Measurements from ENCODE around the gene SRPRB.

Gene SRPRB

DNA sequence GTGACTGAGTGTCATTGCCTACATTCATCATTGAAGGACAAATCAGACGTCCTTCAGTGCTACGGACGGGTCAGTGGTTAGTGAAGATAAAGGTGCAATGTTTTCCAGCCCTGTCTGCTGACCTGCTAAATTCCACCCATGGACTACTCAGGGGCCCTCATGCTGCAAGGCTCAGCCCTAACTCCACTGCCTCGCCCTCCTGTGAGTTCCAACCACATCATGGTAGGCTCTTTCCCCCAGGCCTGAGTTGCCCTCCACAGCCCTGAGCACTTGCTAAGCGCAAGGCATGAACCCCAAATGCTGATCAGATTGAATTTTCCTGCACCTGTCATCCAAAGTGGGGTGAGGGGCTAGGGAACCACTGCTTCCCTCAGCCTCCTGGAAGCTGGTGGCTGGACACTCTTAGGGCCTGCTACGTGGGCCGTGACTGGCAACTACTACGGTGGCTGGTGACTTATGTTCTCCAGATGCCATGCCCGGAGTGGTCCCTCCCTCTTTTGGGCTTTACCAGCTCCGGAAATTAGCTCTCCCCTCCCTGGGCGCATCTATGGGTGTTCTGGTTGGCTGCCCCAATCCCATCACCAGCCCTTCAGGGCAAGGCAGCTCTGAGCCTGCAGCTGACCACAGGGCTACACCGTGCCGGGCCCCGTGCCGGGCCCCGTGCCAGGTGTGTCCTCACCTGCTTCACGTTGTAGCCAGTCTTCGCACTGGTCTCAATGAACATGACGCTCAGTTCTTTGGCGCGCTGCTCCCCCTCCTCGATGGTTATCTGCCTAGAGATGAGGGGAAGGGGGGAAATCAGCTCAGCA, 32.1 kb downstream of the SRPRB start:
- TF ChIP-seq POLR2A (IDR thresholded peaks at IDR 0.05; ENCODE audit: low read depth, low read length) = no peak
- FAIRE-seq (no peak), DNase-seq (ENCODE audit: insufficient read length, low spot score) (no peak)

DNA sequence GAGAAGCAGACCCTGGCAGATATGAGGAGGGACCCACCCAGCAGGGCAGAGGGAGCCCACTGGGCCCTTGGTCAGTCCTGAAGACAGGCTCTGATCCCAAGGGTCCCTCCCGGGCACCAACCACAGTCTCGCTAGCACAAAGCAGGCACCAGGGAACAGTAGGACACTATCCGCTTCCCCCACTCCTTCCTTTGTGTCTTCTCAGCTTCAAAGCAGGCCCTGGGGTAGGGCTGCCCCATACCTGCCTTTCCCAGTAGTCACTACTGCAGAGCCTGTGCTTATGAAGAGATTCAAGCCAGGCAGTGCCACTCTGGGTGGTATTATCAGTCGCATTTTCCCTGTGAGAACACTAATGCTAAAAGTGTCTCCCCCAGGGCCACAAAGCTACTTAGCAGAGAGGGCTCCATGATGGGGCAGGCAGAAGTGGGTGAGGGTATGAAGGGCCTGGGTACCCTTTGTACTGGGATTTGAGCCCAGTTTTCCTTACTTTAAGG, 32.7 kb downstream of the SRPRB start:
- FAIRE-seq (no peak), DNase-seq (ENCODE audit: insufficient read length, low spot score) (no peak)
- TF ChIP-seq POLR2A (IDR thresholded peaks at IDR 0.05; ENCODE audit: low read depth, low read length) = no peak

GRCh38 chr3:133838916-133839800, 33.5 kb downstream of the SRPRB start:
- DNase-seq (ENCODE audit: insufficient read length, low spot score) (no peak), FAIRE-seq (no peak)
- TF ChIP-seq POLR2A (IDR thresholded peaks at IDR 0.05; ENCODE audit: low read depth, low read length) = no peak

DNA sequence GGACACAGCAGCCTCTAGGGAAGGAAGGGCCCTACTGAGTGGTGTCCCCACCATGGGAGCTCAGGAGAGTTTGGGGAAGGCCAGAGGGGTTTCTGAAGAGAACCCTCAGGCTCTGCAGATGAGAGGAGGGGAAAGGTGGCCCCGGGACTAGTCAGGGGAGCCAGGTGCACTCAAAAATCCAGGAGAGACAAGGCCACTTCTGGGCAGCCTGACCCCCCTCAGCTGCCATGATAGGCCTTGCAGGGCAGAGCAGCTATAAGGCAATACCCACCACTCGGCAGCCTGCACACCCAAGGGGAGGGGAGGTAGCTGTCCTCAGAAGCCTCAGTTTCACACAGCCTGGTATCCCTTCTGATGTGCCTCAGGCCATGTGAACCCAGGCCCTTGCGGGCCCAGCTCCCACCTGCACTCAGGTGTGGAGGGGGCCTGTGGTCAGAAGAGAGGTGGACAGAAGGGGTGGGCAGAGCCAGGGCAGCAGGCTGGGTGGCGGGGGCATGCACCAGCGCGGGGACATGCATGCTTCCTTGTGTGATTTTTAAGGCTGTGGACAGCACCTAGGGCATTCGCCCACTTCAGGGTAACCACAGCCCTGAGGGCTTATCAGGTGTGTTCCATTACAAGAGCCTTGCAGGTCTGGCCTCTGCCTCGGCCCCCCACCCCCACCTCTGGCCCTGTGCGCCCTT, 34.6 kb downstream of the SRPRB start:
- no peak for FAIRE-seq
- DNase-seq (ENCODE audit: insufficient read length, low spot score) = no peak
- TF ChIP-seq POLR2A (IDR thresholded peaks at IDR 0.05; ENCODE audit: low read depth, low read length) = no peak

DNA sequence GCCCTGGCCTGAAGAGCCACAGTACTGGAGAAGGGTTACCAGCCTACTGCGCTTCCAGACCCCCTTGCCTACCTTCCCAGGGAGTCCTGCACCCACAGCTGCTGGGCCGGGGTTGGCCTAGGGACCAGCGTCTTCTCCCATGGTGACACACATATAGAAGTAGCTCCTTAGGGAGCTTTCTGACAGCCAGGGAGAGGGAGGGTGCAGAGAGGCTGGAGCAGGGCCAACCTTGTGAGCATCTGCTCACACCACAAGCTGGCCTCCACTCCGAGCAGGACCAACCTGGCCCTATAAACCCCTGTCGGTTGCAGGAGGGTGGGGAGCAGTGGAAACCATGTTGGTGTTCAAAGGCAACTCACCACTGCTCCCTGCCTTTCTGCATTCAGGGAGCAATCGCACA, 35.2 kb downstream of the SRPRB start:
- DNase-seq (ENCODE audit: insufficient read length, low spot score) (no peak), FAIRE-seq (no peak)
- TF ChIP-seq POLR2A (IDR thresholded peaks at IDR 0.05; ENCODE audit: low read depth, low read length) = no peak

GRCh38 chr3:133841196-133841595, 35.6 kb downstream of the SRPRB start:
- DNase-seq (ENCODE audit: insufficient read length, low spot score) (no peak), FAIRE-seq (no peak)
- TF ChIP-seq POLR2A (IDR thresholded peaks at IDR 0.05; ENCODE audit: low read depth, low read length) = no peak

GRCh38 chr3:133842158-133842557, 36.5 kb downstream of the SRPRB start:
- FAIRE-seq = no peak
- TF ChIP-seq POLR2A (IDR thresholded peaks at IDR 0.05; ENCODE audit: low read depth, low read length) = no peak
- no peak for DNase-seq (ENCODE audit: insufficient read length, low spot score)

DNA sequence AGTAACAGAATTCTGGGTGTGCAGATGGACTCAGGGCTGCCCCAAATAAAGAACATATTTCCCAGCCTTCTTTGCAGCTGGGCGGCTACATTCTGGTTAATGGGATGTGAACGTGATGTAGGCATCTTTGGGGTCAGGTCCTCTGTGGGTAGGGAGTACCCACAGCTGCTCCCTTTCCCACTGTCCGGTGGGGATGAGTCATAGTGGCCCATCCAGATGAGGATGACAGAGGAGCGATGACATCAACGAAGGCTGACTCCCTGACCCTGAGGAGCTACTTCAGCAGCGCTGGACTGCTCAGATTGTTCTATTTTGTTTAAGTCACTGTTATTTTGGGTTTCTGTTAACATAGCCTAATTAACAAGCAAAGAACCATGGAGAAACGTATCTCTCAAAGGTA, 38.0 kb downstream of the SRPRB start:
- DNase-seq (ENCODE audit: insufficient read length, low spot score) (no peak), FAIRE-seq (no peak)
- no peak for TF ChIP-seq POLR2A (IDR thresholded peaks at IDR 0.05; ENCODE audit: low read depth, low read length)

DNA sequence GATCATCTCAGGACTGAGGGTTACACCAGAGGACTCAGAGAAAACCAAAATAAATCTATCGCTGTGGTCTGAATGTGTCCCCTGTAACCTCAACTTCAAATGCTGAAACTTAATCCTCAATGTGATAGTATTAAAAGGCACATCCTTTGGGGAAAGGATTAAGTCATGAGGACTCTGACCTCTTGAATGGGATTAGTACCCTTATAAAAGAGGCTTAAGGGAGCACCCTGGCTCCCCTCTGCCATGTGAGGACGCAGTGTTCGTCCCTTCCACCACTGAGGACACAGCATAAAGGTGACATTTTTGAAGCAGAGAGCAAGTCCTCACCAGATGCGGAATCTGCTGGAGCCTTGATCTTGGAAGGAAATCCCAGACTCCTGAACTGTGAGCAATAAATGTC, 39.5 kb downstream of the SRPRB start:
- TF ChIP-seq POLR2A (IDR thresholded peaks at IDR 0.05; ENCODE audit: low read depth, low read length) = no peak
- no peak for FAIRE-seq
- DNase-seq (ENCODE audit: insufficient read length, low spot score) = no peak

GRCh38 chr3:133849346-133849745, 43.7 kb downstream of the SRPRB start:
- DNase-seq (ENCODE audit: insufficient read length, low spot score) = no peak
- TF ChIP-seq POLR2A (IDR thresholded peaks at IDR 0.05; ENCODE audit: low read depth, low read length) = no peak
- no peak for FAIRE-seq

DNA sequence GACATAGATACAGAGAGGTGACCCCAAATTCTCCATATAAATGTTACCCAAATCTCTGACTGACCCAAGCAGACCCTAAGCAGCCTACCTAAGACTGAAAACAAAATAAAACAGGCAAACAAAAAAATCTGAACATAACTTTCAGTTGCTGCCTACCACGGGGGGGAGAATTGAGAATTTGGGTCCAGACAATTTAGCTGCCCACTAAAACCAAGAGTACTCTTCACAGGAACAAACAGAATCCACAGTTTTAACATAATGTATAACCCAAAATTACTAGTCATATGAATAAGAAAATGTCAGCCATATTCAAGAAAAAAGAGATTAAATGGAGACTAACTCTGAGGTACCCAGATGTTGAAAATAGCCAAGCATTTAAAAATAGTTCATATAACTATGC, 44.4 kb downstream of the SRPRB start:
- FAIRE-seq = no peak
- DNase-seq (ENCODE audit: insufficient read length, low spot score) = no peak
- no peak for TF ChIP-seq POLR2A (IDR thresholded peaks at IDR 0.05; ENCODE audit: low read depth, low read length)

DNA sequence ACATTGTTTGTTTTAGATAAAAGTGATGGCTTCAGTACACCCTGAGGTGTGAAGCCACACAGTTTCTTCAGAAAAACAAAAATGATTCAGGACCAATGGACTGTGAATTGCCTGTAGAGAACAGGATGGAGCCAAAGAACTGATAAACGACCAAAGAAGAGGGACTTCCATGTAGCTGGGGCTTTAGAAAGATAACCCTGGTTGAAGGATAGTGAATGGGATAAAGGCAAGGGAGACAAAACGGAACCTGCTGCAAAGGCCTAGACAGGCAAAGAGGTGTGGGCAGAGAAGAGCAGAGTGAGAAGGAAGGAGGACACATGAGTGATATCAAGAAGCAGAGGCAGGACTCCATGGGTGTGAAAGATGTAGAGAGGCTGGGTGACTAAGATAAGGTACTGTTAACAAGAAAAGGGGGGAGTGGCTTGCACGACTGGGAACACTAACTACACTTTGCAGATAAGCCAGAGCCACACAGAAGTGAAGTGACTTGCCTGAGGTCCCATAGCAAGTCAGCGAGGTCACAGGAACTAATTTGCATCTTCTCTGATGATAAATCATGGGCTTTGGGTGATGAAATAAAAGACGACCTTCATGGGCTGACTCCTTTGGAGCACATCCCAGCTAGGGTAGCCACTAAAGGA, 45.8 kb downstream of the SRPRB start:
- DNase-seq (ENCODE audit: insufficient read length, low spot score) (no peak), FAIRE-seq (no peak)
- TF ChIP-seq POLR2A (IDR thresholded peaks at IDR 0.05; ENCODE audit: low read depth, low read length) = no peak

GRCh38 chr3:133851931-133852330, 46.3 kb downstream of the SRPRB start:
- DNase-seq (ENCODE audit: insufficient read length, low spot score) (no peak), FAIRE-seq (no peak)
- no peak for TF ChIP-seq POLR2A (IDR thresholded peaks at IDR 0.05; ENCODE audit: low read depth, low read length)
